K562 (cell line): ENCODE measurements around the gene ARF1. TPM values are rescaled to one million over a fixed set of nuclear protein-coding genes. Genes with fewer than 3 reads are reported as not detected.
A peak's percentile ranks its signal among the peaks of the same experiment; 100 is the strongest.

ENCODE experiments used
- CREB5 ChIP-seq: fragments of 250-450 bp; sonication (Bioruptor Pico); IDR thresholded peaks from 2 replicates; pipeline ENCODE4 v1.5.0; 2020; ENCODE audit warnings: mild to moderate bottlenecking
- CREBBP ChIP-seq: IDR thresholded peaks from one replicate; pipeline ENCODE4 v1.6.1; 2012; ENCODE audit warnings: low read depth, mild to moderate bottlenecking, control low read depth, inconsistent platforms, low read length
- HES1 ChIP-seq: fragments of 450-650 bp; IDR thresholded peaks from 2 replicates; pipeline ENCODE4 v1.6.1; 2016; ENCODE audit warnings: low read depth, mild to moderate bottlenecking, moderate library complexity
- IRF1 ChIP-seq: sonication (generic); formaldehyde crosslinking; IDR thresholded peaks from 2 replicates; pipeline ENCODE4 v1.8.0; 2022; ENCODE audit warnings: missing genetic modification reagents, mild to moderate bottlenecking, borderline replicate concordance
- LARP7 ChIP-seq: fragments of 450-650 bp; IDR thresholded peaks from 2 replicates; pipeline ENCODE4 v1.6.1; 2016
- MBD2 ChIP-seq: sonication (generic); IDR thresholded peaks from 2 replicates; pipeline ENCODE4 v1.6.1; 2016; ENCODE audit warnings: low read depth, borderline replicate concordance
- MXI1 ChIP-seq: IDR thresholded peaks from 2 replicates; pipeline ENCODE4 v1.6.1; 2011; ENCODE audit warnings: low read depth, mild to moderate bottlenecking, improper control_type of control experiment, low read length
- NCOA2 ChIP-seq, 2 experiments: fragments of 450-650 bp; IDR thresholded peaks; 2 replicates each; pipeline ENCODE4 v1.6.1; 2018; ENCODE audit warnings: mild to moderate bottlenecking in 2 of 2, moderate library complexity in 1 of 2; ENCODE audit not compliant: partially characterized antibody in 2 of 2
- NUFIP1 ChIP-seq: fragments of 450-650 bp; IDR thresholded peaks from 2 replicates; pipeline ENCODE4 v1.6.1; 2018; ENCODE audit not compliant: partially characterized antibody
- RBM22 ChIP-seq: fragments of 200-400 bp; formaldehyde crosslinking; IDR thresholded peaks from 2 replicates; pipeline ENCODE4 v1.6.1; 2018; ENCODE audit warnings: low read length, low read depth; ENCODE audit not compliant: poor library complexity, severe bottlenecking
- RUNX1 ChIP-seq: sonication (generic); IDR thresholded peaks from 2 replicates; pipeline ENCODE4 v1.6.1; 2016; ENCODE audit warnings: antibody characterized with exemption, low read depth
- SNRNP70 ChIP-seq: fragments of 200-400 bp; formaldehyde crosslinking; optimal IDR thresholded peaks from 2 replicates; pipeline ENCODE3; 2017; ENCODE audit warnings: low read depth, low read length
- TARDBP ChIP-seq: fragments of 450-650 bp; IDR thresholded peaks from 2 replicates; pipeline ENCODE4 v1.6.1; 2016
- WHSC1 ChIP-seq: IDR thresholded peaks from one replicate; pipeline ENCODE4 v1.6.1; 2012; ENCODE audit warnings: low read length, control low read depth, inconsistent platforms
- ZNF551 ChIP-seq: fragments of 250-450 bp; sonication (Bioruptor Pico); IDR thresholded peaks from 2 replicates; pipeline ENCODE4 v1.5.0; 2021; ENCODE audit warnings: mild to moderate bottlenecking, moderate library complexity
- ZNF57 ChIP-seq: fragments of 450-650 bp; formaldehyde crosslinking; IDR thresholded peaks from 2 replicates; pipeline ENCODE4 v1.4.0; 2020; ENCODE audit warnings: mild to moderate bottlenecking, moderate library complexity
- ZNF778 ChIP-seq: fragments of 450-650 bp; formaldehyde crosslinking; IDR thresholded peaks from 2 replicates; pipeline ENCODE4 v1.4.0; 2020; ENCODE audit warnings: mild to moderate bottlenecking, moderate library complexity
- polyA plus RNA-seq, 8 experiments: library from polyadenylated mRNA; depleted of rRNA in 4 of 8; stranded (reverse) in 5 of 8; unstranded in 3 of 8; fragments of >200 nt; fragmentation: Nextera tagmentation in 2 of 8; fragmentation: Illumina TruSeq in 1 of 8; extraction: Ambion mirVana in 2 of 8; extraction: Trizol in 1 of 8; gene quantifications; 2 replicates each; pipeline versions ENCODE4 v1.2.1 to v1.2.3, GENCODE V29; 2011 to 2014; ENCODE audit warnings: inconsistent platforms in 1 of 8, missing spikeins in 1 of 8
- total RNA-seq, 7 experiments: library from RNA; depleted of rRNA in 6 of 7; stranded (reverse); fragments of >200 nt in 6 of 7; fragmentation: Illumina TruSeq in 2 of 7; extraction: Trizol in 2 of 7; gene quantifications; 2 replicates each; pipeline versions ENCODE4 v1.2.1 to v1.2.3, GENCODE V29; 2011 to 2021; ENCODE audit warnings: low replicate concordance in 1 of 7
- TF ChIP-seq, protein P1 (sequence below): fragments of 250-450 bp; sonication (Bioruptor Pico); IDR thresholded peaks from 2 replicates; pipeline ENCODE4 v1.5.0; 2021; ENCODE audit warnings: mild to moderate bottlenecking, moderate library complexity
- TF ChIP-seq, protein P2 (sequence below): IDR thresholded peaks from 2 replicates; pipeline ENCODE4 v1.6.1; 2012; ENCODE audit warnings: low read depth, low read length, improper control_type of control experiment, borderline replicate concordance
- TF ChIP-seq, protein P3 (sequence below): sonication (generic); formaldehyde crosslinking; IDR thresholded peaks from 2 replicates; pipeline ENCODE4 v1.8.0; 2023; ENCODE audit warnings: mild to moderate bottlenecking, missing genetic modification reagents

The ARF1 gene
- total and polyA plus RNA-seq, 9 of the 15 experiments (the other 6 are each of a cell fraction or from before 2014, with no cell fraction given) = 69.8 to 593 (median 325) TPM

DNA sequence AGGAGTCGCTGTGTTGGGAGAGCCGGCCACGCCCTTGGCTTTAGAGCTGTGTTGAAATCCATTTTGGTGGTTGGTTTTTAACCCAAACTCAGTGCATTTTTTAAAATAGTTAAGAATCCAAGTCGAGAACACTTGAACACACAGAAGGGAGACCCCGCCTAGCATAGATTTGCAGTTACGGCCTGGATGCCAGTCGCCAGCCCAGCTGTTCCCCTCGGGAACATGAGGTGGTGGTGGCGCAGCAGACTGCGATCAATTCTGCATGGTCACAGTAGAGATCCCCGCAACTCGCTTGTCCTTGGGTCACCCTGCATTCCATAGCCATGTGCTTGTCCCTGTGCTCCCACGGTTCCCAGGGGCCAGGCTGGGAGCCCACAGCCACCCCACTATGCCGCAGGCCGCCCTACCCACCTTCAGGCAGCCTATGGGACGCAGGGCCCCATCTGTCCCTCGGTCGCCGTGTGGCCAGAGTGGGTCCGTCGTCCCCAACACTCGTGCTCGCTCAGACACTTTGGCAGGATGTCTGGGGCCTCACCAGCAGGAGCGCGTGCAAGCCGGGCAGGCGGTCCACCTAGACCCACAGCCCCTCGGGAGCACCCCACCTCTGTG is 15.9 kb downstream of the ARF1 start (continued):
- TF ChIP-seq, protein P1, sequence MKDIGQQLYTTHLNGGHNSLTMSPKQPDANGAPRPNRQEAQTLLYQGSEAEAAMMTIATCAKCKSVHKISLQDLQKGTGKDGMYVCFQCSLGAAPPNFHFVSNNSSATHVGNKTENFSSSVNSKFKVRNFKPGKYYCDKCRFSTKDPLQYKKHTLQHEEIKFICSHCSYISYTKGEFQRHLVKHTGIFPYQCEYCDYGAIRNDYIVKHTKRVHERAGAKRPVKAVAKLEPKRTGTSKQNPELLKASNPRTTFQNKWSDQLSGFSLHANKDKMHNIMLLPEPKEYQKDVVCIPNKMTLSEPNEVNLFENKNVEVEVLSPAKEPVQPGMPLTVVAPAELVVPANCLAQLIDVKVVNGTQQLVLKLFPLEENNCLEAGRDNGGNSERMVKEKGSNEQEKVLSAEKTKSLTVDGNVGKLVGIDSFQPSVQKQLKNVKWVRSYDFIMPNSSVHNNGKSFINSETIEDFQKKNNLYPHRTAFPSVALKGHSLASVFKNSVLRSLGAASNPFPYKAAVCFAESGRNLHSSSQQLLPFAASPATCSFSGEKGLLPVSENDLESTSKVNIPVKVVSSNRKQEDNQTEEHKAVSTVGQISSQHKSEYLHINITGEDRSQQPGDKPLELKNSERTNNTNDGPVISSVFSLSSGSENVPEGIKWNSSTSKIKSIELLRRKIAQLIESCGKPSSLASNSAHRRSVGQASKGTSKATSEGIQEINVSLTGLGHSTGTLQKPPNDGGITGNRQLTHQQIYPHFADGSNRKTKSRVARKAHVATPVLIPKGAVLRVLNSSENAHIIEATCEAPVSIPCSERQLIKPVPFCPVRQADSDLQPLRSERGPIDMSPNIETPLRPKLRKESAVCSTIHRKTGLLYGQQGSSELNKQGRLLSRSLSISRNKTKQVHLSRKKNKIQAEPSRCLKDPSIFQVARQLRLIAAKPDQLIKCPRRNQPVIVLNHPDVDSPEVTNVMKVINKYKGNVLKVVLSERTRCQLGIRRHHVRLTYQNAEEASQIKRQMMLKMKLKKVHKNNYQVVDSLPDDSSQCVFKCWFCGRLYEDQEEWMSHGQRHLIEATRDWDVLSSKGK (CRISPR knock-in tag) = no peak
- TF ChIP-seq ZNF778 (no peak), TARDBP (no peak), IRF1 (no peak), RBM22 (peak; percentile 94), WHSC1 (no peak), SNRNP70 (no peak), CREBBP (no peak), NUFIP1 (no peak), MXI1 (no peak), MBD2 (no peak), CREB5 (CRISPR knock-in tag) (no peak), HES1 (no peak), ZNF57 (CRISPR knock-in tag) (no peak), RUNX1 (no peak), LARP7 (no peak), ZNF551 (no peak), NCOA2 (IDR thresholded peaks at IDR 0.05; ENCODE audit: partially characterized antibody in 2 of 2) (no peak)
- TF ChIP-seq, protein P2, sequence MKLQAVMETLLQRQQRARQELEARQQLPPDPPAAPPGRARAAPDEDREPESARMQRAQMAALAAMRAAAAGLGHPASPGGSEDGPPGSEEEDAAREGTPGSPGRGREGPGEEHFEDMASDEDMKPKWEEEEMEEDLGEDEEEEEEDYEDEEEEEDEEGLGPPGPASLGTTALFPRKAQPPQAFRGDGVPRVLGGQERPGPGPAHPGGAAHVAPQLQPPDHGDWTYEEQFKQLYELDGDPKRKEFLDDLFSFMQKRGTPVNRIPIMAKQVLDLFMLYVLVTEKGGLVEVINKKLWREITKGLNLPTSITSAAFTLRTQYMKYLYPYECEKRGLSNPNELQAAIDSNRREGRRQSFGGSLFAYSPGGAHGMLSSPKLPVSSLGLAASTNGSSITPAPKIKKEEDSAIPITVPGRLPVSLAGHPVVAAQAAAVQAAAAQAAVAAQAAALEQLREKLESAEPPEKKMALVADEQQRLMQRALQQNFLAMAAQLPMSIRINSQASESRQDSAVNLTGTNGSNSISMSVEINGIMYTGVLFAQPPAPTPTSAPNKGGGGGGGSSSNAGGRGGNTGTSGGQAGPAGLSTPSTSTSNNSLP = no peak
- TF ChIP-seq, protein P3, sequence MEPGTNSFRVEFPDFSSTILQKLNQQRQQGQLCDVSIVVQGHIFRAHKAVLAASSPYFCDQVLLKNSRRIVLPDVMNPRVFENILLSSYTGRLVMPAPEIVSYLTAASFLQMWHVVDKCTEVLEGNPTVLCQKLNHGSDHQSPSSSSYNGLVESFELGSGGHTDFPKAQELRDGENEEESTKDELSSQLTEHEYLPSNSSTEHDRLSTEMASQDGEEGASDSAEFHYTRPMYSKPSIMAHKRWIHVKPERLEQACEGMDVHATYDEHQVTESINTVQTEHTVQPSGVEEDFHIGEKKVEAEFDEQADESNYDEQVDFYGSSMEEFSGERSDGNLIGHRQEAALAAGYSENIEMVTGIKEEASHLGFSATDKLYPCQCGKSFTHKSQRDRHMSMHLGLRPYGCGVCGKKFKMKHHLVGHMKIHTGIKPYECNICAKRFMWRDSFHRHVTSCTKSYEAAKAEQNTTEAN (CRISPR knock-in tag) = no peak
